ENCODE measurements around the gene ZNF562.

DNA sequence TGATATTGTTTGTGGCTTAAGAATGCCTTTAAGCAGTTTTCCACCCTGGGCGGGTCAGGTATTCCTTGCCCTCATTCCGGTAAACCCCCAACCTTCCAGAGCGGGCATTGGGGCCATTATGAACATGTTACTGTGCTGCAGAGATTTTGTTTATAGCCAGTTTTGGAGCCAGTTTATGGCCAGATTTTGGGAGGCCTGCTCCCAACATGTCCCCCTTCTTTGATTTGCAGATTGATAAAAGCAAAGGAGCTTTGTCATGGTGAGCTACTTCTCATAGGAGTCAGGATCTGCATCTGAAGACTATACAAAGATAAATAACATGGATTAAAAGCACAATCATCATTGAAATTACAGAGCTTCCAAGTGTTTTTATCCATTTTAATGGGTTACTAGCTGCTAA, 36.9 kb upstream of the ZNF562 start:
- TF ChIP-seq, protein P1, sequence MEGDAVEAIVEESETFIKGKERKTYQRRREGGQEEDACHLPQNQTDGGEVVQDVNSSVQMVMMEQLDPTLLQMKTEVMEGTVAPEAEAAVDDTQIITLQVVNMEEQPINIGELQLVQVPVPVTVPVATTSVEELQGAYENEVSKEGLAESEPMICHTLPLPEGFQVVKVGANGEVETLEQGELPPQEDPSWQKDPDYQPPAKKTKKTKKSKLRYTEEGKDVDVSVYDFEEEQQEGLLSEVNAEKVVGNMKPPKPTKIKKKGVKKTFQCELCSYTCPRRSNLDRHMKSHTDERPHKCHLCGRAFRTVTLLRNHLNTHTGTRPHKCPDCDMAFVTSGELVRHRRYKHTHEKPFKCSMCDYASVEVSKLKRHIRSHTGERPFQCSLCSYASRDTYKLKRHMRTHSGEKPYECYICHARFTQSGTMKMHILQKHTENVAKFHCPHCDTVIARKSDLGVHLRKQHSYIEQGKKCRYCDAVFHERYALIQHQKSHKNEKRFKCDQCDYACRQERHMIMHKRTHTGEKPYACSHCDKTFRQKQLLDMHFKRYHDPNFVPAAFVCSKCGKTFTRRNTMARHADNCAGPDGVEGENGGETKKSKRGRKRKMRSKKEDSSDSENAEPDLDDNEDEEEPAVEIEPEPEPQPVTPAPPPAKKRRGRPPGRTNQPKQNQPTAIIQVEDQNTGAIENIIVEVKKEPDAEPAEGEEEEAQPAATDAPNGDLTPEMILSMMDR (IDR thresholded peaks at IDR 0.05; ENCODE audit: low read depth, low read length) = no peak
- TF ChIP-seq POLR2A (IDR thresholded peaks at IDR 0.05; ENCODE audit: extremely low read depth, insufficient read length) (no peak), MYC (IDR thresholded peaks at IDR 0.05; ENCODE audit: low read depth, low read length) (no peak)

Measured in NB4 (cell line).